ENCODE data around the gene ITGB8.
"Not testable (repeated sequence)": the region's sequence is repeated elsewhere in the genome, so short reads cannot be mapped to it uniquely, and the experiment has no call there.

Gene ITGB8

GRCh38 chr7:20330239-20330927 is at the start of gene ITGB8:
TSS of gene ITGB8 (plus strand) at chr7:20330900. CDS start at chr7:20331807, 907 bp downstream.
- peak; percentile 99 for DNase-seq (ENCODE audit: low spot score)

DNA sequence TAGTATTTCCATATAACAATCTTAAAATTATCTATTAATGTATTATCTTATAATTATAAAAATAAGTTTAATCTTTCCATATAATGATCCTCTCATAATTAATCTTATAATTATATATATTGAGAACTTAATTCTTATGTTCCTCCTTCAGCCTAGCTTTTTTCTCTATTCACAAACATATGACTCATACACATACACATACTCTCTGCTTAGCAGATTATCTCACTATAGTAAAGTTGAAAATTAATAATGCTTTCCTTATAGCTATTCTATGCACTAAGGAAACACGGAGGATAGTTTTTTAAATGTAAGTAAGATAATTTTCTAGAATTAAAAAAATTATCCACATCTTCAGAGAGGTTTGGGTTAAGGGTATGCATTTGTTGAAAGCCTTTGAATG is 47.7 kb upstream of the ITGB8 start:
- DNase-seq (ENCODE audit: low spot score): no peak

- DNase-seq (ENCODE audit: low spot score): no peak
Measured at GRCh38 chr7:20283385-20283784, 47.3 kb upstream of the ITGB8 start.

DNA sequence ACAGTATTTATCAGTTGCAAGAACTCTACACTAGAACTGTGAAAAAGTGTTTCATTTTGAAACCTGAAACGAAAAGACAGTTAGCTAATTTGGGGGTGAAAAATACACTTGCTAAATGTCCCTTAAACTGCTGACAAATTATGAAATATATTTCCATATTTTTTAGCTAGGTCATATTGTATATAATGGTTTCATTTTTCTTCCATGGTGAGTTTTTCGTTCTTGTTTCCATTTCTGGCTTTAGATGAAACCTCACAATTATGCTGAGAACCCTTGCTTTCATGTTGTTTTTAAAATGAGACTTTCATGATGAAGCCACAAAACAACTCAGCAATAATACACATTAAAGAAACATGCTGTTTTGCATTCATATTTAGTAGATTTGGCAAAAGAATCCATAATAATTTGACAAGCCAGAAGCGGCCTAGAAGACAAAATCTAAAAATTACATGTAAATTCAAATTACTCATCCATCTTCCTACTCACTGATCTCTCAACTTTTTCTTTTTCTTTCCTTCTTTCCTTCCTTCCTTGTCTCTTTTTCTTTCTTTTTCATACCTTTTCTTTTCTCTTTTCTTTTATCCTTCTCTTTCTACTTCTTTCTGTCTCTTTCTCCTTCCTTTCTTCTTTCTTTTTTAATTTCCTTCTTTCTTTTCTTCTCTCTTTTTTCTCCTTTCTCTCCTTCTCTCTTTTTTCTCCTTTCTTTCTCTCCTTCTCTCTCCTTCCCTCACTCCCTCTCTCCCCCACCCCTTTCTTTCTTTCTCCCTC is 46.5 kb upstream of the ITGB8 start:
- no peak for DNase-seq (ENCODE audit: low spot score)

DNA sequence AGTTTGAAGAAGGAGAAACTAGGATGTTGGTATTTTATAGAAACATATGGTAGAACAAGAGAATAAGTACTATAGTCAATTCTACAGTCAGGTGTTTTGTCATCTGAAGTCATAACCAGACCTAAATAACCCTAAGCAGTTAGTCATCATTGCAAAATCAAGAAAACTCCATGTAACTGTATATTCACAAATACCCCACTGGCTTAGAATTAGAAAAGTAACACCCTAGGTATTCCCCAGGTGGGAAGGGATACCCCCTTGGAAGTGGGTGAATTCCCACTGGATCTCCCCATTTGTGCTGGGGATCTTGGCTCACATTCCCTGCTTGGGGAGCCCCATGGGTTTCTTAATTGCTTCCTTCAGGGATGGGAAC is 45.9 kb upstream of the ITGB8 start:
- no peak for DNase-seq (ENCODE audit: low spot score)

- peak; percentile 47 for DNase-seq (ENCODE audit: low spot score)
Measured at GRCh38 chr7:20287317-20287716, 43.4 kb upstream of the ITGB8 start.

- no peak for DNase-seq (ENCODE audit: low spot score)
Measured at GRCh38 chr7:20288036-20288435, 42.7 kb upstream of the ITGB8 start.

GRCh38 chr7:20290505-20291111 is 40.1 kb upstream of the ITGB8 start:
- no peak for DNase-seq (ENCODE audit: low spot score)

- DNase-seq (ENCODE audit: low spot score): no peak
Measured at GRCh38 chr7:20293336-20293735, 37.4 kb upstream of the ITGB8 start.

DNA sequence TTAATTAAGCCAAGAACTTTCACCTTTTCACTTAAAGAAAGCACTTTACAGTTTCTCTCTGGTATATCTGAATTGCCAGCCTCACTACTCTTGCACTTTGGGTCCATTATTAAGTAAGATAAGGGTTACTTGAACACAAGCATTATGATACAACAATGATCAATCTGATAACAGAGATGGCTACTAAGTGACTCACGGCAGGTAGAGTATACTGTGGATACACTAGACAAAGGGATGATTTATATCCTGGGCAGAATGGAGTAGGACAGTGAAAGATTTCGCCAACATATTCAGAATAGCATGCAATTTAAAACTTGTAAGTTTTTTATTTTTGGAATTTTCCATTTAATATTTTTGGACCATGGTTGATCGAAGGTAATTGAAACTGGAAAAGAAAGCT is 34.3 kb upstream of the ITGB8 start:
- DNase-seq (ENCODE audit: low spot score): peak; percentile 42

DNA sequence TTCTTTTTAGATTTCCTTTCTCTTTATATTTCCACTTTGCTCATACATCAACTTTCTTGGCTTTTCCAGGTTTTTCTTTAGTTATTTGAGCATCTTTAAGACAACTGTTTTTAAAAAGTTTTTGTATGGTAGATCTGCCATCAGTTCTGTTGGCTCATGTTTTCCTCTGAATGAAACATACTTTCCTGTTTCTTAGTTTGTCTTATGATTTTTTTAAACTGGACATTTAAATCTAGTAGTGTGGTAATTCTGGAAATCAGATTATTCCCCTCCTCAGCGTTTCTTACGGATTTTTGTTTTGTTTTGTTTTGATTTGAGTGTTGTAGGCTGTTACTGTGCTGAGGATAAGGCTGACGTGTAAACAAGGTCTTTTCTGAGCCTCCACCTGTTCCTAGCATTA is 33.8 kb upstream of the ITGB8 start:
- DNase-seq (ENCODE audit: low spot score): no peak

GRCh38 chr7:20298486-20298901 is 32.2 kb upstream of the ITGB8 start:
- DNase-seq (ENCODE audit: low spot score): no peak

GRCh38 chr7:20299145-20299544 is 31.6 kb upstream of the ITGB8 start:
- no peak for DNase-seq (ENCODE audit: low spot score)

GRCh38 chr7:20299647-20300312 is 30.9 kb upstream of the ITGB8 start:
- no peak for DNase-seq (ENCODE audit: low spot score)

GRCh38 chr7:20301311-20301939 is 29.3 kb upstream of the ITGB8 start:
- peak; percentile 29 for DNase-seq (ENCODE audit: low spot score)

GRCh38 chr7:20302300-20302699 is 28.4 kb upstream of the ITGB8 start:
- DNase-seq (ENCODE audit: low spot score): not testable (repeated sequence)

GRCh38 chr7:20302891-20303290 is 27.8 kb upstream of the ITGB8 start:
- no peak for DNase-seq (ENCODE audit: low spot score)

GRCh38 chr7:20304366-20304765 is 26.3 kb upstream of the ITGB8 start:
- DNase-seq (ENCODE audit: low spot score): no peak

GRCh38 chr7:20305726-20306125 is 25.0 kb upstream of the ITGB8 start:
- DNase-seq (ENCODE audit: low spot score): no peak

- DNase-seq (ENCODE audit: low spot score): peak; percentile 70
Measured at GRCh38 chr7:20306180-20306946, 24.3 kb upstream of the ITGB8 start.

GRCh38 chr7:20307119-20307518 is 23.6 kb upstream of the ITGB8 start:
- DNase-seq (ENCODE audit: low spot score): peak; percentile 83
